ENCODE measurements around the gene PUS1.

Gene PUS1

GRCh38 chr12:131930510-131930909, 1.4 kb downstream of the PUS1 start:
- H2BK120ac ChIP-seq (ENCODE audit: low read depth, low read length): no peak overlapping the region
- no peak overlapping the region for H2BK12ac ChIP-seq (ENCODE audit: low read length in 2 of 2)
- peaks cover 10% of the 10 kb centered on the region for H3K4me1 ChIP-seq (ENCODE audit: control insufficient read depth, insufficient read depth, low read depth, low read length)
- no peak overlapping the region for H3K23ac ChIP-seq (ENCODE audit: low read length in 2 of 2)
- no peak overlapping the region for H4K8ac ChIP-seq (ENCODE audit: low read length)
- H2AK5ac ChIP-seq (ENCODE audit: low read length, severe bottlenecking): no peak overlapping the region
- no peak overlapping the region for H2BK5ac ChIP-seq (ENCODE audit: low read depth, low read length, poor library complexity, severe bottlenecking)
- no peak overlapping the region for H3K4ac ChIP-seq (ENCODE audit: low read depth in 1 of 2, low read length in 2 of 2)
- no peak overlapping the region for H3K18ac ChIP-seq (ENCODE audit: low read depth in 1 of 2, low read length in 2 of 2)
- H2BK15ac ChIP-seq (ENCODE audit: low read depth, poor library complexity, severe bottlenecking): no peak overlapping the region
- H3K27ac ChIP-seq (ENCODE audit: low read length, poor library complexity, severe bottlenecking): no peak overlapping the region
- peaks cover 30% of the 10 kb centered on the region for H3K79me1 ChIP-seq (replicated peaks; ENCODE audit: low read length, poor library complexity, severe bottlenecking)
- no peak overlapping the region for H4K91ac ChIP-seq (ENCODE audit: low read length)
- H3K14ac ChIP-seq (ENCODE audit: low read length in 2 of 2): no peak overlapping the region
- H3K4me2 ChIP-seq (ENCODE audit: low read length, poor library complexity, severe bottlenecking): peak overlapping the region; percentile 92
- H3K9me3 ChIP-seq (ENCODE audit: control insufficient read depth, low read length): no peaks in the 10 kb centered on the region
- peak overlapping the region; percentile 88 to 90 for H3K4me3 ChIP-seq (ENCODE audit: insufficient read depth in 1 of 2, low read depth in 1 of 2, low read length in 2 of 2)
- peak overlapping the region; percentile 91 for H3K9ac ChIP-seq (ENCODE audit: low read length)
- H3K36me3 ChIP-seq (ENCODE audit: control insufficient read depth in 1 of 2, insufficient read depth in 2 of 2, low read depth in 1 of 2, low read length in 2 of 2): peaks cover 32 to 37% of the 10 kb centered on the region in 2 experiments
- H3K27me3 ChIP-seq (ENCODE audit: control insufficient read depth in 1 of 2, insufficient read depth in 1 of 2, low read length in 2 of 2): no peaks in the 10 kb centered on the region
- DNase-seq: no peak
- 85% methylated on average over 8 of the region's 9 CpGs for WGBS
- no peak overlapping the region for H2AFZ ChIP-seq (ENCODE audit: low read depth, low read length)

DNA sequence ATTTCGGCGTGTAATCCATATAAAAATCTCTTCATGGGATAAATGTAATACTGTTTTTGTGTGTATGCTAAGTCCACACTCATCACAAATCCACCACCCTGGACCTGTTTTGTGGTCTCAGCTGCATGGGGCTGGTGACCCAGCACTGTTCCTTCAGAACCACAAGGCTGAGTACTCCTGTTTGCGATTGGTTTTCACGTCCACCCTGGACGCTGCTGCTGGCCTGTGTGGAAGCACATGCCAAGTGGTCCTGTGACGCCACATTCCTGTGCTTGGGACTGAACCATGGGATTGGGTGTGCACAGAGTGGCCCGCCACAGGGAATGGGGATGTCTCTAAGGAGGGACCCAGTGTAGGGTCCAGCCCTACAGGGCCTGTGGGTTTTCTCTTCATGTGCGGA, 4.3 kb downstream of the PUS1 start:
- H3K4me2 ChIP-seq (ENCODE audit: low read length, poor library complexity, severe bottlenecking): no peak overlapping the region
- H3K79me1 ChIP-seq (replicated peaks; ENCODE audit: low read length, poor library complexity, severe bottlenecking): peaks cover 32% of the 10 kb centered on the region
- no peak overlapping the region for H4K91ac ChIP-seq (ENCODE audit: low read length)
- H3K27ac ChIP-seq (ENCODE audit: low read length, poor library complexity, severe bottlenecking): no peak overlapping the region
- peaks cover 42 to 59% of the 10 kb centered on the region in 2 experiments for H3K36me3 ChIP-seq (ENCODE audit: control insufficient read depth in 1 of 2, insufficient read depth in 2 of 2, low read depth in 1 of 2, low read length in 2 of 2)
- no peak overlapping the region for H2AK5ac ChIP-seq (ENCODE audit: low read length, severe bottlenecking)
- no peak overlapping the region for H3K4ac ChIP-seq (ENCODE audit: low read depth in 1 of 2, low read length in 2 of 2)
- DNase-seq: no peak
- H3K27me3 ChIP-seq (ENCODE audit: control insufficient read depth in 1 of 2, insufficient read depth in 1 of 2, low read length in 2 of 2): no peaks in the 10 kb centered on the region
- no peak overlapping the region for H3K9ac ChIP-seq (ENCODE audit: low read length)
- H2BK15ac ChIP-seq (ENCODE audit: low read depth, poor library complexity, severe bottlenecking): no peak overlapping the region
- H3K23ac ChIP-seq (ENCODE audit: low read length in 2 of 2): no peak overlapping the region
- H3K4me1 ChIP-seq (ENCODE audit: control insufficient read depth, insufficient read depth, low read depth, low read length): peaks cover 6% of the 10 kb centered on the region
- no peak overlapping the region for H3K4me3 ChIP-seq (ENCODE audit: insufficient read depth in 1 of 2, low read depth in 1 of 2, low read length in 2 of 2)
- no peak overlapping the region for H2AFZ ChIP-seq (ENCODE audit: low read depth, low read length)
- no peak overlapping the region for H2BK5ac ChIP-seq (ENCODE audit: low read depth, low read length, poor library complexity, severe bottlenecking)
- H3K18ac ChIP-seq (ENCODE audit: low read depth in 1 of 2, low read length in 2 of 2): no peak overlapping the region
- 96% methylated on average over 6 of the region's 8 CpGs for whole genome bisulfite sequencing
- H2BK120ac ChIP-seq (ENCODE audit: low read depth, low read length): no peak overlapping the region
- no peak overlapping the region for H4K8ac ChIP-seq (ENCODE audit: low read length)
- H3K9me3 ChIP-seq (ENCODE audit: control insufficient read depth, low read length): no peaks in the 10 kb centered on the region
- H2BK12ac ChIP-seq (ENCODE audit: low read length in 2 of 2): no peak overlapping the region
- no peak overlapping the region for H3K14ac ChIP-seq (ENCODE audit: low read length in 2 of 2)

DNA sequence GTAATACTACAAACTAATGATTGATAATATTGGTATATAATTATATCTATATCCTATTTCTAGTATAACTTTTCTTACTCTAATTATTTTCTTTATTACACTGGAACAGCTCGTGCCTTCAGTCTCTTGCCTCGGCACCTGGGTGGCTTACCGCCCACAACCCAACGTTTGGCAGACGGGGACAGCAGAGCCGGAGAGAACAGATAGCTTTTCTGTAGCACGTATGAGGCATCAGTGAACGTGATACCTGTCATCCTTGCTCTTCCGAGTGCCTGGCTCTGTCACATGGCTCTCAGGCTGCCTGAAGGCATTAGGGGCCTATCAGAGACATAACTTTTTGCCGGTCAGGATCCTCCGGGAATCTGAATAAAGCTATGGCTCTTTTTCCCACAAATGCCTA, 5.5 kb downstream of the PUS1 start:
- WGBS: 98% methylated on average over 11 of the region's 11 CpGs

DNA sequence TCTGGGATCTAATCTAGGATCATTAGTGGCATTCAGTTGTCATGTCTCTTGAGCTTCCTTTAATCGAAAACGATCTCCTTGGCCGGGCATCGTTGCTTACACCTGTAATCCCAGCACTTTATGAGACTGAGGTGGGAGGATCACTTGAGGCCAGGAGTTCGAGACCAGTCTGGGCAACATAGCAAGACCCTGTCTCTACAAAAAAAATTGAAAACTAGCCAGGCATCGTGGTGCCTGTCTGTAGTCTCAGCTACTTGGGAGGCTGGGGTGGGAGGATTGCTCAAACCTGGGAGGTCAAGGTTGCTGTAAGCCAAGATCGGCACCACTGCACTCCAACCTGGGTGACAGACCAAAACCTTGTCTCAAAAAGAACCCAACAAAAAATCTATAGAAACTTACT, 9.0 kb downstream of the PUS1 start:
- DNase-seq: no peak
- Histone ChIP-seq H2AK5ac (ENCODE audit: low read length, severe bottlenecking) (no peak overlapping the region), H3K27ac (ENCODE audit: low read length, poor library complexity, severe bottlenecking) (no peak overlapping the region), H3K4ac (ENCODE audit: low read depth in 1 of 2, low read length in 2 of 2) (no peak overlapping the region), H3K4me1 (ENCODE audit: control insufficient read depth, insufficient read depth, low read depth, low read length) (no peaks in the 10 kb centered on the region), H3K4me2 (ENCODE audit: low read length, poor library complexity, severe bottlenecking) (no peak overlapping the region), H4K8ac (ENCODE audit: low read length) (no peak overlapping the region), H3K18ac (ENCODE audit: low read depth in 1 of 2, low read length in 2 of 2) (no peak overlapping the region), H3K4me3 (ENCODE audit: insufficient read depth in 1 of 2, low read depth in 1 of 2, low read length in 2 of 2) (no peak overlapping the region), H4K91ac (ENCODE audit: low read length) (no peak overlapping the region), H3K79me1 (replicated peaks; ENCODE audit: low read length, poor library complexity, severe bottlenecking) (peaks cover 35% of the 10 kb centered on the region), H3K9ac (ENCODE audit: low read length) (no peak overlapping the region), H2BK15ac (ENCODE audit: low read depth, poor library complexity, severe bottlenecking) (no peak overlapping the region), H2AFZ (ENCODE audit: low read depth, low read length) (no peak overlapping the region), H2BK12ac (ENCODE audit: low read length in 2 of 2) (no peak overlapping the region), H2BK5ac (ENCODE audit: low read depth, low read length, poor library complexity, severe bottlenecking) (no peak overlapping the region), H3K9me3 (ENCODE audit: control insufficient read depth, low read length) (no peaks in the 10 kb centered on the region), H3K36me3 (ENCODE audit: control insufficient read depth in 1 of 2, insufficient read depth in 2 of 2, low read depth in 1 of 2, low read length in 2 of 2) (peaks cover 58 to 80% of the 10 kb centered on the region in 2 experiments), H3K14ac (ENCODE audit: low read length in 2 of 2) (no peak overlapping the region), H3K27me3 (ENCODE audit: control insufficient read depth in 1 of 2, insufficient read depth in 1 of 2, low read length in 2 of 2) (no peaks in the 10 kb centered on the region), H3K23ac (ENCODE audit: low read length in 2 of 2) (no peak overlapping the region), H2BK120ac (ENCODE audit: low read depth, low read length) (no peak overlapping the region)
- 80% methylated on average over 6 of the region's 7 CpGs for WGBS

More for the DNA sequence above, 5.5 kb downstream of the PUS1 start:
- no peak overlapping the region for H4K91ac ChIP-seq (ENCODE audit: low read length)
- no peak overlapping the region for H3K4me2 ChIP-seq (ENCODE audit: low read length, poor library complexity, severe bottlenecking)
- H3K23ac ChIP-seq (ENCODE audit: low read length in 2 of 2): no peak overlapping the region
- no peak overlapping the region for H2AK5ac ChIP-seq (ENCODE audit: low read length, severe bottlenecking)
- peaks cover 48 to 66% of the 10 kb centered on the region in 2 experiments for H3K36me3 ChIP-seq (ENCODE audit: control insufficient read depth in 1 of 2, insufficient read depth in 2 of 2, low read depth in 1 of 2, low read length in 2 of 2)
- peaks cover 5% of the 10 kb centered on the region for H3K4me1 ChIP-seq (ENCODE audit: control insufficient read depth, insufficient read depth, low read depth, low read length)
- H2BK12ac ChIP-seq (ENCODE audit: low read length in 2 of 2): no peak overlapping the region
- no peak overlapping the region for H2AFZ ChIP-seq (ENCODE audit: low read depth, low read length)
- no peak overlapping the region for H3K4ac ChIP-seq (ENCODE audit: low read depth in 1 of 2, low read length in 2 of 2)
- no peaks in the 10 kb centered on the region for H3K27me3 ChIP-seq (ENCODE audit: control insufficient read depth in 1 of 2, insufficient read depth in 1 of 2, low read length in 2 of 2)
- no peak overlapping the region for H2BK5ac ChIP-seq (ENCODE audit: low read depth, low read length, poor library complexity, severe bottlenecking)
- no peak overlapping the region for H3K4me3 ChIP-seq (ENCODE audit: insufficient read depth in 1 of 2, low read depth in 1 of 2, low read length in 2 of 2)
- H3K14ac ChIP-seq (ENCODE audit: low read length in 2 of 2): no peak overlapping the region
- no peak overlapping the region for H2BK120ac ChIP-seq (ENCODE audit: low read depth, low read length)
- DNase-seq: no peak
- no peak overlapping the region for H3K18ac ChIP-seq (ENCODE audit: low read depth in 1 of 2, low read length in 2 of 2)
- no peaks in the 10 kb centered on the region for H3K9me3 ChIP-seq (ENCODE audit: control insufficient read depth, low read length)
- no peak overlapping the region for H4K8ac ChIP-seq (ENCODE audit: low read length)
- no peak overlapping the region for H3K9ac ChIP-seq (ENCODE audit: low read length)
- no peak overlapping the region for H3K27ac ChIP-seq (ENCODE audit: low read length, poor library complexity, severe bottlenecking)
- peaks cover 34% of the 10 kb centered on the region for H3K79me1 ChIP-seq (replicated peaks; ENCODE audit: low read length, poor library complexity, severe bottlenecking)
- no peak overlapping the region for H2BK15ac ChIP-seq (ENCODE audit: low read depth, poor library complexity, severe bottlenecking)

Measured in mesenchymal stem cell (in vitro differentiated cells and primary cell).